NCI-H1436 (cell line): ENCODE data around the gene NUP58.
A peak's percentile ranks its signal among the peaks of the same experiment; 100 is the strongest.

Experiments used
- DNase-seq: peaks from one replicate; lab custom pipeline; 2025; lab: John Stamatoyannopoulos, UW

The NUP58 gene, protein sequence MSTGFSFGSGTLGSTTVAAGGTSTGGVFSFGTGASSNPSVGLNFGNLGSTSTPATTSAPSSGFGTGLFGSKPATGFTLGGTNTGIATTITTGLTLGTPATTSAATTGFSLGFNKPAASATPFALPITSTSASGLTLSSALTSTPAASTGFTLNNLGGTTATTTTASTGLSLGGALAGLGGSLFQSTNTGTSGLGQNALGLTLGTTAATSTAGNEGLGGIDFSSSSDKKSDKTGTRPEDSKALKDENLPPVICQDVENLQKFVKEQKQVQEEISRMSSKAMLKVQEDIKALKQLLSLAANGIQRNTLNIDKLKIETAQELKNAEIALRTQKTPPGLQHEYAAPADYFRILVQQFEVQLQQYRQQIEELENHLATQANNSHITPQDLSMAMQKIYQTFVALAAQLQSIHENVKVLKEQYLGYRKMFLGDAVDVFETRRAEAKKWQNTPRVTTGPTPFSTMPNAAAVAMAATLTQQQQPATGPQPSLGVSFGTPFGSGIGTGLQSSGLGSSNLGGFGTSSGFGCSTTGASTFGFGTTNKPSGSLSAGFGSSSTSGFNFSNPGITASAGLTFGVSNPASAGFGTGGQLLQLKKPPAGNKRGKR

DNA sequence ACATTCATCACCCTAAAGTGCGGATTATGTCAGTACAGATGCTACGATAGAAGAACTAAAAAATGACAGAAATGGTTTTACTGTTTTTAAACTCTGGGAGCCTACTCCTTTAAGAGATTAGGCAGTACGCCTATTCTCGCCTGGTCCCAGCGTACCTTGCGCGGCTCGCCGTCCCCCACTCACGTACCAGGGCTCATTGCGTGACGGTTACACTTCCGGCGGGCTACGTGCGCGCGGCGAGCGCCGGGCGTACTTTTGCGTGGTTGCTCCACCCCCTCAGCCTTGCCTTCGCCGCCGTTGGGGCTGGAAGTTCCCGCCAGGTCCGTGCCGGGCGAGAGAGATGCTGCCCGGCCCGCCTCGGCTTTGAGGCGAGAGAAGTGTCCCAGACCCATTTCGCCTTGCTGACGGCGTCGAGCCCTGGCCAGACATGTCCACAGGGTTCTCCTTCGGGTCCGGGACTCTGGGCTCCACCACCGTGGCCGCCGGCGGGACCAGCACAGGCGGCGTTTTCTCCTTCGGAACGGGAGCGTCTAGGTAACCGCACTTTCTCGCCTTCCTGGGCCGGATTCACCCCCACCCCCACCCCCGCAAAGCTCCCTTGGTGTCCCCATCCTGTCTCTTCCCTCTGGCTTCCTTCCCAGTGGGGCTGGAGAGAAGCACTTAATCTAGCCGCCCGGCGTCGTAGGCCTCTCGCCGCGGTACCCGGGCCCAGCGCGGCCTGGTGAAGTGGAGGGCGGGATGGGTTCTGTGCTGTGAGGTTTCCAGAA, at the start of gene NUP58:
NUP58 (plus strand) TSS at position 279 of the 767 bp plus-strand sequence; CDS start at position 428, 149 bp downstream.
- peak; percentile 72 for DNase-seq

DNA sequence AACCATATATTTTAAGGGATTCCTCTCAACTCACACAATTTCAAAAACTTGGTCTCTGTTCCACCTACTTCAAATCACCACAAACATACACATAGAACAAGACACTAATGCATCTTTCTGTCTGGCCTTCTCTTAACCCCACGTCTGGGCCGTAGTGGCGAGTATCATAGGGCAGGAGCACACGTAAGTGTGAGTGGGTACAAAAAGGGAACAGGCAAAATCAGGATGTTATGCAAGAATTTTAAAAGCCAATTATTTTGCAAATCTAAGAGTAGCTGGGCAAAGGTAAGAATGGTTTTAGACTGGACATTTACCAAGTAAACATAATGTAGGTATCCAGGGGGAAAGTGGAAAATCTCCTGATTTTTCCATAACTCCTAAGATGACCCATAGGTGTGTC, 49.2 kb upstream of the NUP58 start:
- DNase-seq, result no peak

DNA sequence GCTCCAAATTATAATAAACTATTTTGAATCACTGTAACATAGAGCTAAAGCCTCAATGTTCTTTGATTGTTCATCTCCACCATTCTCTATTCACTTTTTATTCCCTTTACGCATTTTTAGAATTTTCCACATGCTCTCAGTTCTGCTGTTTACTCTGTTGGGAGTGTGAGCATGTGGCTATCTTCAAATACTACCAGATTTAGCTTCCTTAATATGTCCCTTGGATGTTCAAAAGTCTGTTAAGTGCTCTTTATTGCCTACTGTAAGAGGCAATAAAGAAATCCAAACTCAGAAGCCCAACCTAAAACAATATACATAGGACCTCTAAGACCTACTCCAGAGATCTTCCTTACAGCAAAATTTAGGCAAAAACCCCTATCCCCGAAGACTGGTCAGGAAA, 48.7 kb upstream of the NUP58 start:
- no peak for DNase-seq

DNA sequence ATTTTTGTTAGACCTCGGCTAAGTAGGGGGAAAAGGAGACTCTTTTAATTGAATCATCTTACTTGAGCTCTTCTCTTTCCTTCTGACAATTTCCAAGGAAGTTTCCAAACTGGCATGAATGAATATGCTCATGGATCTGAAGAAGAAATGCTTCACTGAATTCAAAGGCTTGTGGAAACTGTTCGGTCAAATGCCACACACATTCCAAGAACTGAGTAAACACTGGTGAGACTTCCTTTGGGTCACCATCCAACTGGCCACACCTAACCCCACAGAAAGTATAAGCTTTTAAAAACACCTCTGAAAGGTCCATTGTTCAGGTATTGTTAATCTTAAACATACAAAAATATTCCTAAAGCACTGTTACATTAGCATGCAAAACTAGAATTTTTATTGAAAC, 47.7 kb upstream of the NUP58 start:
- DNase-seq, result no peak

DNA sequence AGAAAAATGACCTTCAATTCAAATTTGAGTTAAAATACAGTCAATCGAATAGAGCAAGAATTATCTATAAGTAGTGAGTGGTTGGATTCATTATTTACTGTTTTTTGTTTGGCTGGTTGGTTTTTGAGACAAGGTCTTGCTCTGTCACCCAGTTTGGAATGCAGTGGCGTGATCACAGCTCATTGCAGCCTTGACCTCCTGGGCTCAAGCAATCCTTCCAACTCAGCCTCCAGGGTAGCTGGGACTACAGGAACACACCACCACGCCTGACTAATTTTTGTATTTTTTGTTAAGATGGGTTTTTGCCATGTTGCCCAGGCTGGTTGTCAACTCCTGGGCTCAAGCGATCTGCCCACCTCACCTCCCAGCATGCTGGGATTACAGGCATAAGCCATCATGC, 39.2 kb upstream of the NUP58 start:
- DNase-seq, result no peak

DNA sequence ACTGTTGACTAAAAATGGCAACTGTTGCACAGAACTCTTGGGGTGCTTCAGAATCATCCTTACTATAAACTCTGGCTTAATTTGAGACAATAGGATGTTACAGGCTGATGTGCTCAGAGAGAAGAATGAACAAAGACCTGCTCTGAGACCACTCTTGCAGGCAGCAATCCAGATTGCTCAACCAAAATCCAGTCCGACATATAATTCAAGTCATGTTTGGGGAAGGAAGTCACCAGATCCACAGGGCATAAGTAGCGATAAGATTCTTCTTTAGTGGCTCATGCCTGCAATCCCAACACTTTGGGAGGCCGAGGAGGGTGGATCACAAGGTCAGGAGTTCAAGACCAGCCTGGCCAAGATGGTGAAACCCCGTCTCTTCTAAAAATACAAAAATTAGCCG, 34.7 kb upstream of the NUP58 start:
- no peak for DNase-seq

DNA sequence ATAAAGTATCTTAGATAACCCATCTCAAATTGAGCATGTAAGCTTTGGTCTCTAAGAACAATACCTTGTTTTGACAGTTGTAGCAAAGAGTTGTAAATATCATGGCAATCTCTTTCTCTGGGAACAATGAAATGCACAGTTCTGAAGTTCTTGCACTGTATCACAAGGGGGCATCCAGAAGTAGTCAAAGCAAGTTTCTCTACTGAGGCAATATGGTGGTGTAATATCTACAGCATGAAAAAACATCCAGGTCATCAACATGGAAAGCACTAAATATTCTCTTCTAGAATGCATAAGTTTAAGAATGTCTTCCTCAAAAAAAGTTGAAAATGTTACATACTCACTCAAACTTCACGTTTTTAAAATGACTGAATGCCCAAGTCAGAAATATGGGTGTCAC, 33.7 kb upstream of the NUP58 start:
- no peak for DNase-seq

DNA sequence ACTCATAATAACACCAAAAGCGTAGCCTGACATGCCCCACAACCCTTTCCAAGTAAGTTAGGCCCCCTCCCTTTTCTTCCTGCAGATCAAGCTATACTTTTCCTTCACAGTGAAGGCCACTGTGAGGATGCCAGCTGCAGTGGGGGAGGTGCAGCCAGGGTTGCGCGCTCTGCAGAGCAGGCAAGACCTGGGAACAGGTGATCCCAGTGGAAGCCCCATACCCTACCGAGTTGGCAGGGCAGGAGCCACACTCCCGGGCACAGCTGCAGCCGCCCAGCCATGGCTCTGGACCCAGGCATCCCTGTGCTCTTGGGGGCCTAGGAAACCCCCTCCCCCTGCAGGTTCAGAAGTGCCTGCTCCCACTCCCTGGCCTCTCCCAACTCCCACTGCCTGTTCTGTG, 32.9 kb upstream of the NUP58 start:
- DNase-seq, result no peak

DNA sequence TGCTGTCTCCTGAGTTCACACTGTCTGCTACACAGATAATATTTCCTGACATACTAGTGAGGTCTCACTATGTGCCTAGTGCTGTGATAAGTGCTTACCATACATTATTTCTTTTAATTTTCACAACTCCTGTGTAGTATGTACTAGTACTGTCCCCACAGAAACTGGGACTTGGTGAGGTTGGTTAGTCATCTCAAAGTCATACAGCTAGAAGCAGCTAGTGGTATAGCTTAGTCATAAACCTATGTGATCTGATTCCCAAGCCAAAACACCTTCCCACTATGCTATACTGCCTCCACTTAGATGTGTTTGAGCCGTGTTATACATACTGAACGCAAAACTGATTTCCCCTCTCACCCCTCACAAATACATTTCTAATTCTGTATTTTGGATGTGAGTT, 24.7 kb upstream of the NUP58 start:
- DNase-seq, result no peak

DNA sequence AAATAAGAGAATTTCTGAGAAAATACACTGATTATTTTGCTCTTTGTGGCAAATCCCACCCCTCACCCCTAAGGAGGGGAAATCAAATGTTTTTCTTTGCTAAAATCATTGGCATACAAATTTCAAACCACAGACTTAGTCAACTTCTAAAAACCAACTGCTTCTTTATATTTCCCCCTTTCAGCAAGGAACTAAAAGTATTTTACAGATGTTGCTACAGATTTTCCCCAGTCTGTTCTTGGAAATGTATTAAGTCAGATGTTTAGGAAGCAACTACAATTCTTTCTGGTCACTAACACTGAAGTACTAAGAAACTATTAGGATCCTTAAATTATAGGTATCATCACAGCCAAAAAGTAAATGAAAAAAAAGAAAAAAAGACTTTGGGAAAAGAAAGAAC, 21.0 kb upstream of the NUP58 start:
- no peak for DNase-seq

DNA sequence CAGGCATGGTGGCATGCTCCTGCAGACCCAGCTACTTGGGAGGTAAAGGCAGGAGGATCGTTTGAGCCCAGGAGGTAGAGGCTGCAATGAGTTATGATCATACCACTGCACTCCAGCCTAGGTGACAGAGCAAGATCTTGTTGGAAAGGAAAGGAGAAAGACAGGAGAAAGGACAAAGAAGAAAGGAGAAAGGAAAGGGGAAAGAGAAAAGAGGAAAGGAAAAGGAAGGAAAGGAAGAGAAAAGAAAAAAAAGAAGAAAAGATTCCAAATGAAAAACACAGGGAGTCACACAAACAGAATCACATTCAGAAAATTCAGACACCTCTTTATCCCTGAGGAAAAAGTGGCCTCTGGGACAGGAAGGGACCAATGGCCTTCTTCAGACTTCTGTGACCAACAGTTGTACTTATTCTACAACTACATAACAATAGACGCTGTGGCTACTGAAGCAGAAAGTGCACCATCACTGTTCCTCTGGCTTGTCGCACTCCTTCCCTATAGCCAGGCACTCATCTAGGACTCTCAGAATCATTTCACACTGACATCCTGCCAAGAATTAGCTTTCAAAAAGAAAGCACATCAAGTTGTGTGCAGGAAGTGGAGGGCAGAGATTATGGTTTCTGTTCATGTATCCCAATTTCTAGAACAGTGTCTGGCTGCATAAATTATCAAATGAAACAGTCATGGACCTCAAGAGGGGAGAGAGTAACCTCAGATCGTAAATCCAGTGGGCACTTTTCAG, 20.1 kb upstream of the NUP58 start:
- no peak for DNase-seq

DNA sequence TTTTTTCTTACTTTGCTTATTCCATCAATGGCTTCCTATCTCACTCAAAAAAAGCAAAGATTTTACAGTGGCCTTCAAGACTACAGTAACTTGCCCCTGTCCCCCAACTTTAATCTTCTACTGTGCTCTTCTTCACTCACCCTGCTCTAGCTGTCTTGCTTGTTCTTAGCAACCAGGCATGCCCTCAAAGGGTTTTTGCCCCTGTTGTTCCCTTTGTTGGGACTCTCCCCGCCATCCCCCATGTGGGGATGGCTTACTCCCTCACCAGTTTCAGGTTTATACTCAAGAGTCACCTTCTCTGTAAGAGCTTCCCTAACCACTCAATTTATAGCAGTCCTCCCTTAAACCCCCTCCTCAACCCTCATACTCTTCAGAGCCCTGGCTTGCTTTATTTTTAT, 19.5 kb upstream of the NUP58 start:
- DNase-seq, result no peak

DNA sequence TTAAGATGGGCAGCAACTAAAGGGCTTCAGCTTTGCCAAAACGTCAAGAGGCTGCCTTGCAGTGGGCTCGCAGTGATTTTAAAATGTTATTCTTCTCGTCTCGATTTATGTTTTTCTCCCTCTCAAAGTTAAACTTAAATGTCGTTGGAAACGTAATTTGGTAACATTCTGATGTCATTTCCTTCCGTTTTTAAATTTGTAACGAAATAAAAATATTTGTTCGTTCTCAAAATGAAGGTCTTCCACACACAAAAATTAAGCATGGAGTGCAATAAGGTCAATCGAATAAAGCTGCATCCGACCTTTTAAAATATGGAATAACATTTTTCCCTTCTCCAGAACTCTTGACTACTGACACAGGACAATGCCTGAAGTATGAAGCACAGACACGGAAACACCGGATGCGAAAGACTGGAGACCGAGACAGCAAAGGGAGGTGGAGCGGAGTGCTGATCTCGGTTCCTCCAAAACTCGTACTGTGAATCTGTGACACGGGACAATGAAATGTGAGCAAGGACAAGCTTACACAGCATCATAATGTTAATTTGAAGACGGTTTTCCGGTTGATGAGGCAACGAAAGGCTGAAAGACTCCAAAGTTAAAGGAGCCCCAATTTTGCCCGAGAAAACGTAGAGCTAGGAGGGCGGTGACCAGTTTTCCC, 15.0 kb upstream of the NUP58 start:
- DNase-seq, result no peak

DNA sequence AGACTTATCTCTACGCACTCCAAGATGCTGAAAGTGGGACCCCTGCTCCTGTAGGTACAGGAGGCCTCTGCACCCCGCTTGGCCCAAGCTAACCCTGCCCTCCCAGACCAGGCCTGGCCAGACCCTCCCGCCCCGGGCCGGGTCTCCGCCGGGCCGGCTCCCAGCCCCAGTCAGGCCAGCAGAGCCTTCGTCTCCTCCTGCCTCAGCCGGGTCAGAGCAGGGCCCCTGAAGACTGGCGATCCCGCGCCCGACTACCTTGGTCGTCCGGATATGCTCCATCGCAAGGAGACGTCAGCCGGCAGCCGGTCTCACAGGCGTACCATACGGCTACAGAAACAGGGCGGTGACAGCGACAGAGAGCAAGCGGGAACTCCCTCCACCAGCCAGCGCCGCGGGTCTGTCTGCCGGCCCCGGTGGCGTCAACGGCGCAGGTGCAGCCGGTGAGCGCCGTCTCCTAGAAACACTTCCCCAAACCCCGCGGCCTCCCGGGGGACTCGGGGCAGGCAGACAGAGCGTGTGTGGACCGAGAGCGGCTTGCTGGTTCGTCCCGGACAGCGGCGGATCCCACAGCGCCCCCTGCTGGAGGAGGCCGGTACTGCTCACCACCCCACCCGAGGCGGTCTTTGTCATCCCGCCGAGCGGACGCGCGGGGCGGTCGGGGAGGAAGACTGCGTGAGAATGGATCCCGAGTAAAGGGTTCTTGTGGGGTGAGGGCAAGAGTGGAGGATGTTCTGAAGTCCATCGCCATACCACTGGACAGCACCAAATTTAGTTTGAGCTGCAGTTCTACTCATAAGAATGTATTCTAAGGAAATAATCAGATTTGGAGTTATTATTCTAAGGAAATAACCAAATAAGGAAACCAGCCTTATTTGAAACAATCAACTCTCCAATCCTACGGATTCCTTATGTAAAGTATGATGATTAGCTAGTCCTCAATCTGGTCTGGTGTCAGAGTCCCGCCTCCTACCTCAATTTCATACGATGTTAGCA, 14.2 kb upstream of the NUP58 start, which contains the start of gene MTMR6:
MTMR6 (minus strand) TSS at position 520 of the 993 bp plus-strand sequence; CDS start at position 279, 241 bp downstream.
- DNase-seq, result peak; percentile 84

DNA sequence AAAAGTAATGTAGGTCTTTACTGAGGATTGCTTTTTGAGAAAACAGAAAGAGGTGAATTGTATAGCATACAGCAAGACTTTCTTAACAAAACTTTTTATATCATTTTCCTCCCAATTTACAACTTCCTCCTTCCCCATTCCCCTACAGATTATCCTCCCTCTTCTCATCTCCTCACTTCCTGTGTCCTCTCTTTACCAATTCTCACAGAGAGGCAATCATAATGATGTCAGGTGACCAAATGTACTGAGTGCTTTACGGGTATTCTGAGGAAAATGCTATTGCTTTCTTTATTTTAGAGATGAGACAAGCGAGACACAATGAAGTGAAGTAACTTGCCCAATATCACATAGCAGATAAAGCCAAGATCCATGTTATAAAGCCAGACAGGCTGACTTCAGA, 12.5 kb upstream of the NUP58 start:
- DNase-seq, result no peak

DNA sequence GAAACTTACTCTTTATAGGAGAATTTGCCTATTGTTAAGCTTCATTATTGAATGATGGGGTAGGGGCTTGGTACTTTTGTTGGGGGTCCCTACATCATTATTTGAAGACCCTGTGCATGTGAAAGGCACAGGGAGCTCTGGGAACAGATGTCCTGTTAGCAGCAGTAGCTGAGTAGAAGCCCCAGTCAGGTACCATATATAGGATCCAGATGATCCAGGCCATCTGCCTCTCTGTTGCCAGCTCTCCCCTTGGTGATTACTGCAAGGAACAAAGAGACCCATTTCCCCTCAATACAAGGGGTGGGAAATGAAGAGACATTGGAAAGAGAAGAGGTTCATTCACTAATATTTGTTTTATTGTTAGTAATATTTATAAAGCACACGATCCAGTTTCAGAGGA, 9.7 kb upstream of the NUP58 start:
- DNase-seq, result no peak

DNA sequence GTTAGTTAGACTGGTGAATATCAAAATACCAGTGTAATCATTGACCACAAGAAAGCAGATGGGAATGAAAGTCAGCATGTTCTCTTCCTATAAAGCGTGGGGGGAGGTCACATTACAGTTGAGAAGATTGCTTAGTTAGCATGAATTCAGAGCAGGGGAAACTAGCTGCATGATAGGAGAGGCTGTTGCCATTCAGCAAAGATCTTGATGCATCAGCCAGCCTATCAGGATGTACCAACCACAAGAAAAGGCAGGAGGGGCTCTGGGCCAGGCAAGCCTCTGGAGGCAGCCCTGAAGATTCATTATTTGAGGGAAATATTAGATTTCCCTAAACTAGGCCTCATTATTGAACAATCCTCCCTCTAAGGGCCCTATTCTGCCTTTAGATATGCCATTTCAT, 9.1 kb upstream of the NUP58 start:
- peak; percentile 17 for DNase-seq

DNA sequence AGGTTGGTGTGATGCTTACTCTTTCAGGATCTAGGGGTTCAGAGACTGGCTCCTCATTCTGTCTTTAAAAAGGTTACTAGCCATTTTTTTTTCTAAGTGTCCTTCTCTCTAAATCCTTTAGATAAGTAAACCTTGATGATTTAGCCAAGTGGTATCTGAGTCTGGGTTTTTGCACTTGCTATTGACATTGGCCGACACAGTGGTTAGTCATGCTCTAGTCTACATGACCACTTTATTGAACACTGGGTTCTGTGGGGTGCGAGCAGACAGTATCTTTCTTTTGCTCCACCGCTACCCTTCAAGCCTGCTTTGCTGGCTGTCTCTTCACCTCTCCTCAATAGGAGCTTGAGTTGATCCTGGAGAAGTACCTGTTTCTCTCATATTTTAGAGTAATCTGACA, 6.2 kb upstream of the NUP58 start:
- DNase-seq, result no peak

DNA sequence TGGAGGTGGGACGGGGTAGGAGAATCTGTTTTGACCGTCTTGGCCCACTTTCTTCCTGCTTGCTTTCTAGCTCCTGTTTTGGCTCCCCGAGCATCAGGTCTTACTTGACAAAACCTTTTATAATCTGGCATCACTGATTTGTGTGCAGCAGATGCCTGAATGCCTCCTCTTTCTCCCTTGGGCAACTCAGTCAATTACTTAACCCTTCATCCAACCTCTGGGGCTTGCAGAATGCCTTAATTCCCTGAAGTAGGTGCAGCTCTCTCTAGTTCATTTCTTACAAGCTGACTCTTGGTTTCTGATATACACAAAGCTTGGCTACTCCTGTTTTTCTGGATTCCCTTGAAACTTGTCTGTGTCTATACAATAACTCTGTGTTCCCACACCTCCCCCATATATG, 5.7 kb upstream of the NUP58 start:
- DNase-seq, result no peak

DNA sequence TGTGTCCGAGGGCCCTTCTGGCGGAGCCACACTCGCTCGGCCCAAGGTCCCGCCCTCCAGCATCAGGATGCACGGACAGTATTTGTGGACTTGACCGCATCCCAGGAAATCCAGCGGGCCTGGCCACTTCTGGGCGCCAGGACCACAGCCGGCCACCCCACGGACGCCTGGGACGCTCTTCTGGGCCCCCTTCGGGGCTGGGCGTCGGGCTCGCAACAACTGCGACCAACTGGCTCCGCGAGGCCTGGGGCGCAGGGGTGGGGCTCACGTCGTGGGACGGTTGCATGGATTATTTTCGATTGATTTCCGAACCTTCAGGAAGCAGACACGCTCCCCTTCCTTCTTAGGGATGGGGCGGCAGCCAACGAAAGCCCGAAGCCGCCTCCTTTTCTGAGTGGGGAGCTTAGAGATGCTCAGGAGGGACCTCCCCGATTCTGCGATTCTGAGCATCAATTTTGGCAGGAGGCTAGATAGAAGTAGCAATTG, 521 bp upstream of the NUP58 start:
- DNase-seq, result no peak
